LNCAP (cell line): ENCODE results near the gene PCID2.

ENCODE experiments used
- TF ChIP-seq, protein P1 (sequence below): fragments of 450-650 bp; IDR thresholded peaks from 2 replicates; pipeline ENCODE4 v1.5.1; 2017; ENCODE audit warnings: mild to moderate bottlenecking

Gene PCID2

DNA sequence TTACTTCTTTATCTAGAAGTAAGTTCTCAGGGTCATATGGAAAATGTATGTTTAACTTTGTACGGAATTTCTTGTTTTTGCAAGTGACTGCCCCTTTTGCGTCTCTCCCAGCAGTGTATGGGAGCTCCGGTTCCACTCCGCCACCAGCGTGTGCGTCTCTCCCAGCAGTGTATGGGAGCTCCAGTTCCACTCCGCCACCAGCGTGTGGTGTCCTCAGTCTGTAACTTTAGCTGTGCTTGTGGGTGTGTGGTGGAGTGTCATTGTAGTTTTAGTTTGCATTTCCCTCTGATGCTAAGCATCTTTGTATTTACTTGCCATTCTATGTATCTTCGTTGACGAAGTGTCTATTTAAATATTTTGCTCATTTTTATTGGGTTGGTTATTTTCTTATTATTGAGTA, 3.3 kb upstream of the PCID2 start:
- TF ChIP-seq, protein P1, sequence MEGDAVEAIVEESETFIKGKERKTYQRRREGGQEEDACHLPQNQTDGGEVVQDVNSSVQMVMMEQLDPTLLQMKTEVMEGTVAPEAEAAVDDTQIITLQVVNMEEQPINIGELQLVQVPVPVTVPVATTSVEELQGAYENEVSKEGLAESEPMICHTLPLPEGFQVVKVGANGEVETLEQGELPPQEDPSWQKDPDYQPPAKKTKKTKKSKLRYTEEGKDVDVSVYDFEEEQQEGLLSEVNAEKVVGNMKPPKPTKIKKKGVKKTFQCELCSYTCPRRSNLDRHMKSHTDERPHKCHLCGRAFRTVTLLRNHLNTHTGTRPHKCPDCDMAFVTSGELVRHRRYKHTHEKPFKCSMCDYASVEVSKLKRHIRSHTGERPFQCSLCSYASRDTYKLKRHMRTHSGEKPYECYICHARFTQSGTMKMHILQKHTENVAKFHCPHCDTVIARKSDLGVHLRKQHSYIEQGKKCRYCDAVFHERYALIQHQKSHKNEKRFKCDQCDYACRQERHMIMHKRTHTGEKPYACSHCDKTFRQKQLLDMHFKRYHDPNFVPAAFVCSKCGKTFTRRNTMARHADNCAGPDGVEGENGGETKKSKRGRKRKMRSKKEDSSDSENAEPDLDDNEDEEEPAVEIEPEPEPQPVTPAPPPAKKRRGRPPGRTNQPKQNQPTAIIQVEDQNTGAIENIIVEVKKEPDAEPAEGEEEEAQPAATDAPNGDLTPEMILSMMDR, result no peak

DNA sequence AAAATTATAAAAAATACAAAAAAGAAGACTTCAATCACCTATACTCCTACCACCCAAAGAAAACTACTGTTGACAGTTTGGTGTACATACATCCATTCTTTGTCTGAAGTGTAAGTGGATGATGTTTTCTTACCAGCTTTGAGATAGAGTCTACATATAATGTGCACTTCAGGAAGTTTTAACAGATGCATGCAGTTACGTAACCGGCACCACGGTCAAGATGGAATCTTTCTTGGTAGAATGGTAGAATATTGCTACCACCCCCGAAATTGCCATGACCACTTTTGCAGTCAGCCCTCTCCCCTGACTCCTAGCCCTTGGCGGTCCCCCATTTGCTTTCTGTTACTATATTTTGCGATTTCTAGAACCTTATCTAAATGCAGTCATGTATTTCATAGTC, 2.4 kb upstream of the PCID2 start:
- TF ChIP-seq, protein P1, result no peak

DNA sequence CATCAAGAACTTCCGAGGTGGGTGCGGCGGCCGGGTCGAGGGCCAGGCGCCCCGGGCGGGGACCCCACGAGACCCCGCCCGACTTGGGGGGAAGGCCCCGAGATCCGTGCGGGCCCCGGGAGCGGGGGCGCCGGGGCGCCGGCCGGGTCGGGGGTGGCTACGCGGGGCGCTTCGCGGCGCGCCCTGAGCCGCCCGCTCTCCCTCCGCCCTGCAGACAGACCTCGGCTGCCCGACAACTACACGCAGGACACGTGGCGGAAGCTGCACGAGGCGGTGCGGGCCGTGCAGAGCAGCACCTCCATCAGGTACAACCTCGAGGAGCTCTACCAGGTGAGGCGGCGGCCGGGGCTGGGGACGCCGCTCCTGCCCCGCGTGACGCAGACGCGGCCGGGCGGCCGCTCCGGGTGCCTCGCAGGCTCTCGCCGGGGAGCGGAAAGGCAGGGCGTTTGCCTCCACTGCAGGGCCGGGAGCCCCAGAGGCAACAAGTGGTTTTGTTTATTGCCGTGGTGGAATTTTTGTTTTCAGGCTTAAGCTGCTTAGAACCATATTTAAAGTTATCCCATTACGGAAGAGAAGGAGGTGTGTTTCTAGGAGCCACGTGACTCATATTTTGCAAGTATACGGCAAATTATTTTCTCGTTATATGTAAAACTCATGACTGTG, 1.4 kb upstream of the PCID2 start:
- TF ChIP-seq, protein P1, result no peak

DNA sequence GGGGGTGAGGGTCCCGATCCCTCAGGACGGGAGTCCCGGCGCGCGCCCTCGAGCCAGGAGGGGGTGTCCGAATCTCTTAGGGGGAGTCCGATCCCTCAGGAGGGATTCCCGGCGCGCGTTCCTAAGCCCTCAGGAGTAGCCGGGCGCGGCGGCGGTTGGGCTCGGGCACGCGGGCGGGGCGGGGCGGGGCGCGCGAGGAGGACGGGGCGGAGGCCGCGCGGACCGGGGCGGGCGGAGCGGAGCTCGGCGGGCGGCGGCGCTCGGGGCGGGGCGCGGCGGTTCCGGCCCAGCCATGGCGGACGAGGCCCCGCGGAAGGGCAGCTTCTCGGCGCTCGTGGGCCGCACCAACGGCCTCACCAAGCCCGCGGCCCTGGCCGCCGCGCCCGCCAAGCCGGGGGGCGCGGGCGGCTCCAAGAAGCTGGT, 878 bp upstream of the PCID2 start, which contains the start of gene CUL4A:
Gene CUL4A, plus strand, starts transcription at position 278 of the 423 bp plus-strand sequence. Its CDS starts 15 bp downstream, at position 293.
- TF ChIP-seq, protein P1, result no peak

- TF ChIP-seq, protein P1, result no peak
These were observed 514 bp downstream of the PCID2 start for GRCh38 chr13:113207890-113208420.

- TF ChIP-seq, protein P1, result no peak
These were observed 1.0 kb downstream of the PCID2 start for GRCh38 chr13:113207460-113207859.

DNA sequence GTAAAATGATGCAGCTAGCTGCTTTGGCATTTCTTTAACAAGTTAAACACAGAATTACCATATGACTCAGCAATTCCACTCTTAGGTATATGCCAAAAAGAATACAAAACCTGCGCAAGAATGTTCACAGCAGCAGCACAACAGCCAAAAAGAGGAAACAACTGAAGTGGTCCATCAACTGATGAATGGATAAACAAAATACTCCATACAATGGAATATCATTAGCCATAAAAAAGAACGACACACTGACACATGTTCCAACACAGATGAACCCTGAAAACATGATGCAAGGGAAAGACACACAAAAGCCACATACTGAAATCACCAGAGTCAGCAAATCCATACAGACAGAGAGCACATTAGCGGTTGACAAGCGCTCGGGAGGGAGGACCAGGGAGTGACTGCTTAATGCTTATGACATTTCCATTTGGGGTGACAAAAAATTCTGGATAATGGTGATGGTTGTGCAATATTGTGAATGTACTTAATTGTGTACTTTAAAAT, 3.0 kb downstream of the PCID2 start:
- TF ChIP-seq, protein P1, result no peak
